Erythroblast (primary cell): ENCODE data around the gene RIN3.

Source experiments
- DNase-seq, 2 experiments: peaks; one replicate each; lab custom pipeline; 2025; lab: John Stamatoyannopoulos, UW
- GATA1 ChIP-seq: IDR thresholded peaks from 2 replicates; pipeline ENCODE4 v1.6.1; 2011; ENCODE audit warnings: low read depth, mild to moderate bottlenecking, control low read depth, low read length, moderate library complexity
- POLR2A ChIP-seq: IDR thresholded peaks from 2 replicates; pipeline ENCODE4 v1.6.1; 2011; ENCODE audit warnings: mild to moderate bottlenecking, low read length

Gene RIN3

GRCh38 chr14:92555465-92556111 is 42.0 kb downstream of the RIN3 start:
- TF ChIP-seq POLR2A (no peak), GATA1 (no peak)
- no peak for DNase-seq

GRCh38 chr14:92556255-92556741 is 42.7 kb downstream of the RIN3 start:
- TF ChIP-seq GATA1 (no peak), POLR2A (no peak)
- DNase-seq = no peak

GRCh38 chr14:92556863-92557543 is 43.4 kb downstream of the RIN3 start:
- no peak for DNase-seq

GRCh38 chr14:92557544-92557912 is 43.9 kb downstream of the RIN3 start:
- no peak for DNase-seq
- TF ChIP-seq GATA1 = no peak
- TF ChIP-seq POLR2A = no peak

More at GRCh38 chr14:92556863-92557543, 43.4 kb downstream of the RIN3 start:
- TF ChIP-seq POLR2A (no peak), GATA1 (no peak)

GRCh38 chr14:92558319-92558718 is 44.7 kb downstream of the RIN3 start:
- TF ChIP-seq POLR2A (no peak), GATA1 (no peak)
- DNase-seq = no peak

GRCh38 chr14:92559486-92559885 is 45.9 kb downstream of the RIN3 start:
- TF ChIP-seq POLR2A (no peak), GATA1 (no peak)
- no peak for DNase-seq

- no peak for DNase-seq
- TF ChIP-seq POLR2A (no peak), GATA1 (no peak)
Measured at GRCh38 chr14:92560106-92560865, 46.7 kb downstream of the RIN3 start.

GRCh38 chr14:92561906-92562479 is 48.4 kb downstream of the RIN3 start:
- TF ChIP-seq GATA1 = no peak
- no peak for DNase-seq

GRCh38 chr14:92563359-92563758 is 49.8 kb downstream of the RIN3 start:
- TF ChIP-seq GATA1 = no peak
- no peak for TF ChIP-seq POLR2A
- DNase-seq = no peak

GRCh38 chr14:92563765-92564285 is 50.2 kb downstream of the RIN3 start:
- no peak for DNase-seq
- TF ChIP-seq POLR2A = no peak
- TF ChIP-seq GATA1 = no peak

GRCh38 chr14:92564344-92565039 is 50.9 kb downstream of the RIN3 start:
- TF ChIP-seq GATA1 (no peak), POLR2A (no peak)
- no peak for DNase-seq

GRCh38 chr14:92565040-92565717 is 51.6 kb downstream of the RIN3 start:
- DNase-seq = no peak
- TF ChIP-seq GATA1 (no peak), POLR2A (no peak)
